BJ (cell line): Measurements from ENCODE around the gene DOCK4. TPM values are rescaled to one million over a fixed set of nuclear protein-coding genes. Genes with fewer than 3 reads are reported as not detected.
A peak's percentile ranks its signal among the peaks of the same experiment; 100 is the strongest.

Source experiments
- CTCF ChIA-PET: fragments of 350-600 bp; formaldehyde crosslinking; extraction: SDS; loops from one replicate; lab custom pipeline; 2021; ENCODE audit warnings: antibody characterized with exemption, inconsistent platforms; lab: Yijun Ruan, JAX
- POLR2A ChIA-PET: fragments of 300-600 bp; sonication (Branson Sonifier 250); formaldehyde crosslinking; extraction: SDS; loops from one replicate; lab custom pipeline; 2021; ENCODE audit warnings: antibody characterized with exemption; lab: Charles Lee
- DNase-seq: peaks from one replicate; pipeline ENCODE4 v3.0.0-alpha.2; 2011; ENCODE audit warnings: low read depth
- H3K27me3 ChIP-seq: 2 replicates; pipeline ENCODE4 v1.6.0; 2011; ENCODE audit warnings: low read length; ENCODE audit not compliant: control insufficient read depth, insufficient read depth
- H3K36me3 ChIP-seq: 2 replicates; pipeline ENCODE4 v1.5.1; 2011; ENCODE audit warnings: low read length; ENCODE audit not compliant: control insufficient read depth, insufficient read depth
- H3K4me3 ChIP-seq: 2 replicates; pipeline ENCODE4 v1.5.1; 2011; ENCODE audit warnings: low read depth, mild to moderate bottlenecking, control low read depth, low read length
- CTCF ChIP-seq: IDR thresholded peaks from 2 replicates; pipeline ENCODE4 v1.5.1; 2011; ENCODE audit warnings: low read depth, mild to moderate bottlenecking, control low read depth, inconsistent platforms, low read length, moderate library complexity; ENCODE audit not compliant: insufficient read depth
- polyA plus RNA-seq: library from polyadenylated mRNA; depleted of rRNA; stranded (reverse); fragments of >200 nt; gene quantifications from 2 replicates; pipeline ENCODE4 v1.2.3, GENCODE V29; 2011

The DOCK4 gene
- polyA plus RNA-seq, 1 experiment: 0.15 TPM

- Histone ChIP-seq H3K27me3 (no peaks in the 10 kb centered on the region), H3K36me3 (no peaks in the 10 kb centered on the region), H3K4me3 (no peak overlapping the region)
- POLR2A ChIA-PET: no interaction called here
- DNase-seq: no peak
- no peak for TF ChIP-seq CTCF
- CTCF ChIA-PET: interaction anchor here (4.9 kb wide), 1 partner anchor 14 kb away, joined by 19 read pairs; no protein-coding TSS in a partner anchor
These were observed 364.5 kb downstream of the DOCK4 start for GRCh38 chr7:111841596-111842205.

- no peaks in the 10 kb centered on the region for H3K27me3 ChIP-seq
- no peak overlapping the region for H3K4me3 ChIP-seq
- CTCF ChIA-PET: interaction anchor here (4.9 kb wide), 1 partner anchor 15 kb away, joined by 19 read pairs; no protein-coding TSS in a partner anchor
- no peak for DNase-seq
- H3K36me3 ChIP-seq: no peaks in the 10 kb centered on the region
- POLR2A ChIA-PET: no interaction called here
- TF ChIP-seq CTCF: no peak
These were observed 365.7 kb downstream of the DOCK4 start for GRCh38 chr7:111840528-111840927.

GRCh38 chr7:111839261-111839660 is 366.9 kb downstream of the DOCK4 start:
- Histone ChIP-seq H3K4me3 (no peak overlapping the region), H3K27me3 (no peaks in the 10 kb centered on the region), H3K36me3 (no peaks in the 10 kb centered on the region)
- POLR2A ChIA-PET: no interaction called here
- CTCF ChIA-PET: no interaction called here
- DNase-seq: no peak
- no peak for TF ChIP-seq CTCF

- Histone ChIP-seq H3K27me3 (no peaks in the 10 kb centered on the region), H3K36me3 (no peaks in the 10 kb centered on the region), H3K4me3 (no peak overlapping the region)
- CTCF ChIA-PET: interaction anchor here (1.4 kb wide), 1 partner anchor 95 kb away, joined by 3 read pairs; no protein-coding TSS in a partner anchor
- DNase-seq: no peak
- POLR2A ChIA-PET: no interaction called here
- TF ChIP-seq CTCF: no peak
These were observed 369.6 kb downstream of the DOCK4 start for GRCh38 chr7:111836592-111836991.

- peak; percentile 62 for DNase-seq
- Histone ChIP-seq H3K27me3 (no peaks in the 10 kb centered on the region), H3K4me3 (no peak overlapping the region), H3K36me3 (no peaks in the 10 kb centered on the region)
- POLR2A ChIA-PET: no interaction called here
- no peak for TF ChIP-seq CTCF
- CTCF ChIA-PET: interaction anchor here (0.6 to 1.6 kb wide), 5 partner anchors 12 to 118 kb away, joined by 3 to 5 read pairs (median 4); no protein-coding TSS in a partner anchor
These were observed 371.1 kb downstream of the DOCK4 start for GRCh38 chr7:111835066-111835465.
